Activated CD8-positive, alpha-beta memory T cell treated with anti-CD3 and anti-CD28 coated beads for 48 hours (primary cell): ENCODE data around the gene NPC1L1.
"Not testable (repeated sequence)": the region's sequence is repeated elsewhere in the genome, so short reads cannot be mapped to it uniquely, and the experiment has no call there.

Experiments
- DNase-seq, 3 experiments: peaks; one replicate each; pipeline ENCODE4 v3.0.0-alpha.2; 2020; ENCODE audit warnings: low read depth in 2 of 3, low spot score in 2 of 3

Gene NPC1L1

GRCh38 chr7:44565795-44566559 is 24.8 kb upstream of the NPC1L1 start:
- no peak for DNase-seq

- peak in 2 of 3 experiments; percentile 17 to 37 for DNase-seq
Observed at GRCh38 chr7:44565097-44565794, 24.1 kb upstream of the NPC1L1 start.

GRCh38 chr7:44564606-44565005 is 23.5 kb upstream of the NPC1L1 start:
- DNase-seq, result no peak

- no peak for DNase-seq
Observed at GRCh38 chr7:44563171-44563679, 22.1 kb upstream of the NPC1L1 start.

- not testable (repeated sequence) for DNase-seq
Observed at GRCh38 chr7:44562622-44562962, 21.5 kb upstream of the NPC1L1 start.

GRCh38 chr7:44561962-44562621 is 21.0 kb upstream of the NPC1L1 start:
- DNase-seq, result no peak

DNA sequence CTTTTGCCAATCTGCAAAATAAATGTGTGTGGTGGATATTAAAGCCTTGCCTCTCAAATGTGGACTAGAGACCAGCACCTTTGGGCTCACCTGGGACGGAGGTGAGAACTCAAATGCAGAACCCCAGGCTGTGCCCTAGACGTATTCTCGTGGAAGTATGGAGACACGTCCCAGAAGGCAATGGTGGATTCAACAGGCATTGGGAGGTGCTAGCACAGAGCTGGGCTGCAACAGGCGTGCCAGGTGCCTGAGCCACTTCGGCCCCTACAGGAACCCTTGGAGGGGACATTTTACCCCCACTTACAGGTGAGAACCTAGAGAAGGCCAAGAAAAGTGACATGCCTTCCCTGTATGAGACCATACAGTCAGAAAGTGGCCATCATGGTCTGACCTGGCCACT is 20.4 kb upstream of the NPC1L1 start:
- DNase-seq, result no peak

GRCh38 chr7:44559485-44559884 is 18.4 kb upstream of the NPC1L1 start:
- DNase-seq, result no peak

GRCh38 chr7:44557485-44557884 is 16.4 kb upstream of the NPC1L1 start:
- DNase-seq, result no peak

DNA sequence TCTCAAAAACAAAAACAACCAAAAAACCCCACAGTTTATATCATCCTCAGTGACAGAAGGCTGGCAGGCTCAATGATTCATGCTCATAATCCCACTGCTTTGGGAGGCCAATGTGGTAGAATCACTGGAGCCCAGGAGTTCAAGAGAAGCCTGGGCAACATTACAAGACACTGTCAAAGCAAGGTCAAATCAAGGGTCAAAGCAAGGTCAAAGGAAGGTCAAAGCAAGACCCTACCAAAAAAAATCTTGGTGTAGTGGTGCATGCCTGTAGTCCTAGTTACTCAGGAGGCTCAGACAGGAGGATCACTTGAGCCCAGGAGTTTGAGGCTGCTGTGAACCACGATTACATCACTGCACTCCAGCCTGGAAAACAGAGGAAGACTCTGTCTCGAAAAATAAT is 14.2 kb upstream of the NPC1L1 start:
- DNase-seq, result no peak

DNA sequence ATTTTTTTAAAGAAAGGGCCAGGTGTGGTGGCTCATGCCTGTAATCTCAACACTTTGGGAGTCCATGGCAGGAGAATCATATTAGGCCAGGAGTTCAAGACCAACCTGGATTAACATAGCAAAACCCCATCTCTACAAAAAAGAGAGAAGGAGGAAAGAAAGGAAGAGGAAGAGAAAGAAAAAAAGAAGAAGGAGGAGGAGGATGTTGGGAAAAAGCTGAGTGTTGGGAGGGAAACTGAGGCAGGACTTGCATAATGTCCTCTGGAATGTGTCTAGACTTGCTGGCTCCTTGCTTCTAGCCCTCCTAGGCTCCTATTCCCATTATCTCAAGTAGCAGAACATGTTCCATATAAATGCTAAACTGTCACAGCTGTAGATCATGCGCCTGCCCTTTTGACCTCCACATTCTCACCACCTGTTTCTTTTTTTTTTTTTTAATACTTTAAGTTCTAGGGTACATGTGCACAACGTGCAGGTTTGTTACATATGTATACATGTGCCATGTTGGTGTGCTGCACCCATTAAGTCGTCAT is 11.4 kb upstream of the NPC1L1 start:
- not testable (repeated sequence) for DNase-seq

- no peak for DNase-seq
Observed at GRCh38 chr7:44549457-44549856, 8.3 kb upstream of the NPC1L1 start.

DNA sequence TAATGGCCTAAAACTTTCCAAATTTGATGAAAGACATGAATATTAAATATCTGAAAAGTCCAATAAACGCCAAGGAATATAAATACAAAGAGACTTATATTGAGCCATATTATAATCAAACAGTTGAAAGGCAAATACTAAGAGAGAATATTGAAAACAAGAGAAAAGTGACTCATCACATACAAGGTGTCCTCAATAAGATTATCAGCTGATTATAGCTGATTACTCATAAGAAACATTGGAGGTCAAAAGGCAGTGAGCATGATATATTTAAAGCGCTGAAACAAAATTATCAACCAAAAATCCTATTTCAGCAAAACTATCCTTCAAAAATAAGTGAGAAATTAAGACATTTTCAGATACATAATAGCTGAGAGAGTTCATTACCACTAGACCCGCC is 7.8 kb upstream of the NPC1L1 start:
- no peak for DNase-seq

- no peak for DNase-seq
Observed at GRCh38 chr7:44547536-44548231, 6.6 kb upstream of the NPC1L1 start.

GRCh38 chr7:44541876-44542610 is 913 bp upstream of the NPC1L1 start:
- DNase-seq, result no peak

- no peak for DNase-seq
Observed at GRCh38 chr7:44540592-44541027, 520 bp downstream of the NPC1L1 start.

- DNase-seq, result no peak
Observed at GRCh38 chr7:44539669-44540506, 1.2 kb downstream of the NPC1L1 start.

DNA sequence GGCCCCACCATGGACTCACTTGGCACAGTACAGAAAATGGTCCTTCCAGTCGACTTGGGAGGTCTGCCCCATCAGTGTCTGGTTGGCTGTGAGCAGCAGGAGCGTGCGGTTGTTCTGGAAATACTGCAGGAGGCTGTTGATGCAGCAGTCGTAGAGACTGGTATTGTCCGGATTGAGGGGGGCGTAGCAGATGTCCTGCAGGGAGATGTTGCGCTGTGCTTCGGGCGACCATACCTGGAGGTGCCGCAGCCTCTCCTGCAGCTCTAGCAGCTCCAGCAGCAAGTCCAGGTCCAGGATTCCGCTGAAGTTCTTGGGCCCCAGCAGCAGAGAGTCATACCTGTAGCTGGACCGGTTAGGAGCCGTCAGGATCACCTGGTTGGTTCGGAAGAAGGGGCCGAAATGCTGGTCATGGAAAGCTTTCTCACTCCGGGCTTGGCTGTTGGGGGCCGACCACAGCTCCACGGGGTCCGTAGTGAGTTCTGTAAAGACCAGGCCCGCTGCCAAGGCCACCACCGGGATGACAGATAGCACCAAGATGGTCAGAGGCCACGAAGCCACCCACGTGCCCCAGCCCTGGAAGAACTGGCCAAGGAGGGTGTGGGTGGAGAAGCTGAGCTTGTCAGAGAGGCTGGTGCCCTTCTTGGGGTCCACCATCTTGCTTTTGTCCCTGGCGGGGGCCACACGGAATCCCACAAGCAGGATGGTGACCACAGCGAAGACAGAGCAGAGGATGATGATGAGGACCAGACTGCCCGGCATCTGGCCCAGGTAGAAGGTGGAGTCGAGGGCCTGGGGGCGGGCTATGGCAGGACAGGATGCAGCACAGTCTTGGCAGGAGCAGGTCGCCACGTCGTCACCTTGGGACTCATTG is 2.1 kb downstream of the NPC1L1 start:
- DNase-seq, result no peak
